Stimulated activated effector memory CD8-positive, alpha-beta T cell treated with anti-CD3 and anti-CD28 coated beads, Interleukin-12 subunit alpha, Interleukin-12 subunit beta, amount 100 ng/mL, for 72 hours (primary cell): ENCODE data around the gene WFDC8.
"Not testable (repeated sequence)": the region's sequence is repeated elsewhere in the genome, so short reads cannot be mapped to it uniquely, and the experiment has no call there.

ENCODE experiments used
- ATAC-seq: fragments of 150-1000 bp; cut with Tn5 transposase; 2 replicates; pipeline ENCODE4 v1.10.0; 2021
- DNase-seq, 2 donors: peaks; one replicate each; pipeline ENCODE4 v3.0.0; 2021 to 2022; ENCODE audit warnings: low spot score in 2 of 2
- H3K27ac Mint-ChIP-seq: one replicate; pipeline ENCODE4 v1.8.0; 2022; ENCODE audit warnings: mild to moderate bottlenecking, mixed read lengths
- H3K36me3 Mint-ChIP-seq: one replicate; pipeline ENCODE4 v1.8.0; 2022; ENCODE audit warnings: mild to moderate bottlenecking, mixed read lengths
- H3K4me1 Mint-ChIP-seq: one replicate; pipeline ENCODE4 v1.8.0; 2022; ENCODE audit warnings: mixed read lengths
- H3K4me3 Mint-ChIP-seq: one replicate; pipeline ENCODE4 v1.8.0; 2022; ENCODE audit warnings: mild to moderate bottlenecking, mixed read lengths
- H3K9me3 Mint-ChIP-seq: one replicate; pipeline ENCODE4 v1.8.0; 2022; ENCODE audit warnings: mixed read lengths

The WFDC8 gene

GRCh38 chr20:45576995-45577394 is 2.1 kb downstream of the WFDC8 start:
- H3K36me3 Mint-ChIP-seq: no peaks in the 10 kb centered on the region
- no peaks in the 10 kb centered on the region for H3K9me3 Mint-ChIP-seq
- no peaks in the 10 kb centered on the region for H3K4me1 Mint-ChIP-seq
- no peak overlapping the region for H3K27ac Mint-ChIP-seq
- ATAC-seq: no peak
- no peak overlapping the region for H3K4me3 Mint-ChIP-seq
- DNase-seq: no peak

- H3K36me3 Mint-ChIP-seq: no peaks in the 10 kb centered on the region
- H3K4me1 Mint-ChIP-seq: no peaks in the 10 kb centered on the region
- DNase-seq (no peak), ATAC-seq (no peak)
- H3K27ac Mint-ChIP-seq: no peak overlapping the region
- no peaks in the 10 kb centered on the region for H3K9me3 Mint-ChIP-seq
- H3K4me3 Mint-ChIP-seq: no peak overlapping the region
These were observed 3.2 kb downstream of the WFDC8 start for GRCh38 chr20:45575931-45576330.

DNA sequence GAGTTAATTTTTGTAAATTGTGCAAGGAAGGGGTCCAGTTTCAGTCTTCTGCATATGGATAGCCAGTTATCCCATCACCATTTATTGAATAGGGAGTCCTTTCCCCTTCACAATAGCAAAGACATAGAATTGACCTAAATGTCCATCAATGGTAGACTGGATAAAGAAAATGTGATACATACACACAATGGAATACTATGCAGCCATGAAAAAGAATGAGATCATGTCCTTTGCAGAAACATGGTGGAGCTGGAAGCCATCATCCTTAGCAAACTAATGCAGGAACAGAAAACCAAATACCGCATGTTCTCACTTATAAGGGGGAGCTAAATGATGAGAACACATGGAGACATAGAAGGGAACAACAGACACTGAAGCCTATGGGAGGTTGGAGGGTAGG is 9.4 kb downstream of the WFDC8 start:
- not testable (repeated sequence) for H3K27ac Mint-ChIP-seq, H3K36me3 Mint-ChIP-seq, H3K4me3 Mint-ChIP-seq, DNase-seq, ATAC-seq, H3K4me1 Mint-ChIP-seq, H3K9me3 Mint-ChIP-seq

DNA sequence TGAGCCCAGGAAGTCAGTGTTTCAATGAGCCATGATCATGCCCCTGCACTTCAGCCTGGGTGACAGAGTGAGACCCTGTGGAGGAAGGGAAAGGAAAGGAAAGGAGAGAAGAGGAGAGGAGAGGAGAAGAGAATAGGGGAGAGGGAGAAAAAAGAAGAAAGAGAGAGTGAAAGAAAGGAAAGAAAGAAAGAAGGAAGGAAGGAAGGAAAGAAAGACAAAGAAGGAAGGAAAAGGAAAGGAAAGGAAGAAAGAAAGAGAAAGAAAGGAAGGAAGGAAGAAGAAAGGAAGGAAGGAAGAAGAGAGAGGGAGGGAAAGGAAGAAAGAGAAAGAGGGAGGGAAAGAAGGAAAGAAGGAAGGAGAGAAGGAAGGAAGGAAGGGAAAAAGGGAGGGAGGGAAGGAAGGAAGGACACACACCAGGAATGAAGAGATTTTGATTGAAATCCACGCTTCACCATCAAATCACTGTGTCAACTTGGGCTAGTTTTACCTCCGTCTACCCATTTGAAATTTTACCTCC is 14.3 kb downstream of the WFDC8 start:
- Mint-ChIP-seq H3K36me3 (no peaks in the 10 kb centered on the region), H3K4me1 (no peaks in the 10 kb centered on the region), H3K4me3 (no peak overlapping the region), H3K9me3 (peaks cover 3% of the 10 kb centered on the region), H3K27ac (no peak overlapping the region)
- ATAC-seq: no peak
- DNase-seq: no peak

- no peak for ATAC-seq
- H3K4me3 Mint-ChIP-seq: no peak overlapping the region
These were observed 23.9 kb downstream of the WFDC8 start for GRCh38 chr20:45555198-45555597.

DNA sequence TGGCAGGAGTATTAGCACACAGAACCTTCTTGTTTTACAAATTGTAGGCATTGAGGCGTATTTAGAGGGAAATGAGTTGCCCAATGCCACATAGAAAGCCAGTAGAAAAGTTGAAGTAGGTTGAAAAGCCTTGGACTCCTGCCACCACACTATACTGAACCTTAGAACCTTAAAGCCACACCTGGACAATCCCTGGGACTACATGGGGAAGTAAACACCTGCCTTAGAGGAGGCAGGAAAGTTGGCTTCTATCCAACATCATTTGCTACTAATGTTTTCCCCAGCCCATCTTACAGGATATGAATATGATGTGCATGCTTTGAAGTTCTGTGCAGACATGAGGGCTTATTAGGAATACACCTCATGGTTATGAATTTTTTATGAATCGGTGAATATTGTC is 26.6 kb downstream of the WFDC8 start:
- Mint-ChIP-seq H3K27ac (no peak overlapping the region), H3K9me3 (no peaks in the 10 kb centered on the region), H3K4me1 (no peaks in the 10 kb centered on the region), H3K4me3 (no peak overlapping the region), H3K36me3 (no peaks in the 10 kb centered on the region)
- ATAC-seq (no peak), DNase-seq (no peak)

More at GRCh38 chr20:45555198-45555597, 23.9 kb downstream of the WFDC8 start:
- no peaks in the 10 kb centered on the region for H3K9me3 Mint-ChIP-seq
- H3K36me3 Mint-ChIP-seq: no peaks in the 10 kb centered on the region
- no peak overlapping the region for H3K27ac Mint-ChIP-seq
- no peaks in the 10 kb centered on the region for H3K4me1 Mint-ChIP-seq
- DNase-seq: no peak

DNA sequence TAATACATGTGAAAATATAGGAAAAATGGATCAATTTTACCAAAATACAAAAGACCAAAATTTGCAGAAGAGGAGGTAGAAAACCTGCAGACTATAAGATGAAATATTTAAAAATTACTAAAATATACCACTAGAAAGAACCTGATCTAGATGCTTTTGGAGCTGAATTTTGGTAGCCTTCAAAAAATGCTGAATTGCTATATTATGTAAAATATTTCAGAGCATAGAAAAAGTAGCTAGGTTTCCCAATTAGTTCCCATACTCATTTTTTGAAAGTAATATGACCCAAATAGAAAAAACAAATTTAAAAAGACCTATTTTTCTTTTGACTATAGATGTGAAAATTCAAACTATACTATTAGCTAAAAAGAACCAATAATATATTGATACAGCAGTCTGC is 28.3 kb downstream of the WFDC8 start:
- Mint-ChIP-seq H3K9me3 (no peaks in the 10 kb centered on the region), H3K27ac (no peak overlapping the region), H3K4me3 (no peak overlapping the region), H3K36me3 (no peaks in the 10 kb centered on the region), H3K4me1 (no peaks in the 10 kb centered on the region)
- ATAC-seq (no peak), DNase-seq (no peak)

GRCh38 chr20:45548410-45548809 is 30.7 kb downstream of the WFDC8 start:
- no peak overlapping the region for H3K27ac Mint-ChIP-seq

GRCh38 chr20:45547206-45547770 is 31.8 kb downstream of the WFDC8 start, which contains the start of gene EPPIN:
Gene EPPIN, minus strand, starts transcription at chr20:45547401. Its CDS starts 44 bp downstream, at chr20:45547357.
- H3K9me3 Mint-ChIP-seq: no peaks in the 10 kb centered on the region
- no peaks in the 10 kb centered on the region for H3K4me1 Mint-ChIP-seq
- no peaks in the 10 kb centered on the region for H3K36me3 Mint-ChIP-seq
- H3K27ac Mint-ChIP-seq: no peak within 1 kb of the TSS
- DNase-seq (no peak), ATAC-seq (no peak)
- H3K4me3 Mint-ChIP-seq: no peak within 1 kb of the TSS

More at GRCh38 chr20:45548410-45548809, 30.7 kb downstream of the WFDC8 start:
- H3K9me3 Mint-ChIP-seq: no peaks in the 10 kb centered on the region
- ATAC-seq (no peak), DNase-seq (no peak)
- H3K4me1 Mint-ChIP-seq: no peaks in the 10 kb centered on the region
- no peak overlapping the region for H3K4me3 Mint-ChIP-seq
- H3K36me3 Mint-ChIP-seq: no peaks in the 10 kb centered on the region

DNA sequence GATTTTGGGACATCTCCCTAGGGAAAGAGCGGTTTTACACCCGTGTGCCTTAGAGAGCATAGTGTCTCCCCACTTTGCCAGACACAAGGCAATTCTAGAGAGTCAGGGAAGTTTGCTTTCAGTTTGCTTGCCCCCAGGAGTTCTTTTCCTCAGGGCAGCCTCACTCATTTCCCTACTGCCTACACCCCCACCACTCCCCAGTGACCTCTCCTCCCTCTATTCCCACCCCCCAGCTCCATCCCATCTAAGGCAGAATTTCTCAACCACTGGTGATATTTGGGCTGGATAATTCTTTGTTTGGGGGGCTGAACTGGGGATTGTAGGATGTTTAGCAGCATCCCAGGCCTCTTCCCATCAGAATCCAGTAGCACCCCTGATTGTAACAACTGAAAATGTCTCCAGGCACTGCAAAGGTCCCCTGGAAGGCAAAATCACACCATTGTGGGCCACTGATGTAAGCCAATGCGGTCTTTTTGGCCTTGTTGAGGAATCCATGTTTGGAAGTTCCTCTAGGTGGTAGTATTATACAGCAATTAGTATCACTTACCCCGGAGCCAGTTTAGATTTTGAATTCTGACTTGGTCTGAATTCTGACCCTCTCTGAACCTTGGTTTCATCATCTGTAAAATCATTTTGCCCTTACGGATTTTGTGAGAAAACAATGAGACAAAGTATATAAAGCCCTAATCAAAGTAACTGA is 33.2 kb downstream of the WFDC8 start:
- H3K9me3 Mint-ChIP-seq: no peaks in the 10 kb centered on the region
- no peak for DNase-seq
- no peak for ATAC-seq
- no peak overlapping the region for H3K4me3 Mint-ChIP-seq
- no peak overlapping the region for H3K27ac Mint-ChIP-seq
- no peaks in the 10 kb centered on the region for H3K36me3 Mint-ChIP-seq
- H3K4me1 Mint-ChIP-seq: no peaks in the 10 kb centered on the region

DNA sequence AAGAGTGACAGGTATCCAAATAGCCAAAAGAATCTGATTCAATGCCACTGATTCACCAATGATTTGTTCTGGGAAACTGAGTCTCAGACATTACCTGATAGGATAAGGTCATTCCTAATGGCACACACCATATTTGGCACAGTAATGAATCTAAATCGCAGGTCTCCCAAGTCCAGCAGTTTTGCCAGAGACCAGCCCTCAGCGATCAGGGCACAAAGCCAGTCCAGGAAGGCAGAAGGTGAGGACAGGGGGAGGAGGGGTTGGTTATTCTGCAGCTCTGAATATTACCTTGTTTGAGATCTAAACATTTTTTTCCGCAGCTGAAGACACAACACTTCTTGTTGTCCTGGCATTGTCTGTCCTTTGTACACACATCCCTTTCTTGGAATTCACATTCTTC is 33.7 kb downstream of the WFDC8 start:
- Mint-ChIP-seq H3K27ac (no peak overlapping the region), H3K4me3 (no peak overlapping the region), H3K4me1 (no peaks in the 10 kb centered on the region), H3K36me3 (no peaks in the 10 kb centered on the region), H3K9me3 (no peaks in the 10 kb centered on the region)
- ATAC-seq (no peak), DNase-seq (no peak)

- Mint-ChIP-seq H3K9me3 (no peaks in the 10 kb centered on the region), H3K4me3 (no peak within 1 kb of the TSS), H3K27ac (no peak within 1 kb of the TSS), H3K4me1 (no peaks in the 10 kb centered on the region), H3K36me3 (no peaks in the 10 kb centered on the region)
- DNase-seq: no peak
- ATAC-seq: no peak
These were observed 39.7 kb downstream of the WFDC8 start, which contains the start of gene WFDC6 for GRCh38 chr20:45539382-45539781. Gene WFDC6, minus strand, starts transcription at chr20:45539482. Its CDS starts 75 bp downstream, at chr20:45539407.

DNA sequence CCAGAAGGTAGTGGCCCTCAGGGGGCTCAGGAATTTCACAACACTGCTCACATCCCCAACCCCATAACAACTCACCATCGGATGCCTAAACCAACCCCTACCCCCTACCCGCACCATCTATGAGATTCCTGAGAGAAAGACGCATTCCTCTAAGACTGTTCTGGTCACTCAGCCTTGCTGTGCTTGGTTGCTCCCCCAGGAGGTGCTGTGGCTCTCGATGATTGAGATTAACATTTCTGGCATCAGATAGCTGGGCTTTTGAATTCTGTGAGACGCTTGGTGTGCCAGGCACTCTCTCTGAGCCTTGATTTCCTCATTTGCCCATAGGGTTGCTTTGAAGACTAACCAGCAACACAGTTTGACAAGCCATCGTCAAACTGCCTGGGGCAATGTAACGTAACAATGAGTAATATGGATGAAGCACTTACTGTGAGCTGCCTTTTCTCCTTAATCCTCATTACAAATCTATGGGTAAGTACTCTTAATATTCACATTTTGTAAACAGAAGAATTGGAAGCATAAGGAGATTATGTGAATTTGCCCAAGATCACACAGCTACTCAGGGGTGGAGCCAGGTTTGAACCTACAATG is 40.8 kb downstream of the WFDC8 start:
- Mint-ChIP-seq H3K4me3 (no peak overlapping the region), H3K4me1 (no peaks in the 10 kb centered on the region), H3K9me3 (no peaks in the 10 kb centered on the region), H3K27ac (no peak overlapping the region), H3K36me3 (no peaks in the 10 kb centered on the region)
- DNase-seq: no peak
- no peak for ATAC-seq

GRCh38 chr20:45527294-45527693 is 51.8 kb downstream of the WFDC8 start:
- no peak overlapping the region for H3K4me3 Mint-ChIP-seq
- H3K4me1 Mint-ChIP-seq: no peaks in the 10 kb centered on the region
- no peak for ATAC-seq
- no peak for DNase-seq
- no peaks in the 10 kb centered on the region for H3K36me3 Mint-ChIP-seq
- H3K27ac Mint-ChIP-seq: no peak overlapping the region
- H3K9me3 Mint-ChIP-seq: no peaks in the 10 kb centered on the region

- DNase-seq (no peak), ATAC-seq (no peak)
- H3K36me3 Mint-ChIP-seq: no peaks in the 10 kb centered on the region
- no peaks in the 10 kb centered on the region for H3K4me1 Mint-ChIP-seq
- H3K9me3 Mint-ChIP-seq: no peaks in the 10 kb centered on the region
- H3K4me3 Mint-ChIP-seq: no peak overlapping the region
- no peak overlapping the region for H3K27ac Mint-ChIP-seq
These were observed 55.3 kb downstream of the WFDC8 start for GRCh38 chr20:45523821-45524220.

- no peak overlapping the region for H3K27ac Mint-ChIP-seq
- ATAC-seq (no peak), DNase-seq (no peak)
- no peaks in the 10 kb centered on the region for H3K36me3 Mint-ChIP-seq
- H3K4me1 Mint-ChIP-seq: no peaks in the 10 kb centered on the region
- no peak overlapping the region for H3K4me3 Mint-ChIP-seq
- no peaks in the 10 kb centered on the region for H3K9me3 Mint-ChIP-seq
These were observed 60.8 kb downstream of the WFDC8 start for GRCh38 chr20:45518282-45518681.
